BJ (cell line): ENCODE measurements around the gene ERVFRD-1. TPM values are rescaled to one million over a fixed set of nuclear protein-coding genes. Genes with fewer than 3 reads are reported as not detected.

Experiments used
- CTCF ChIA-PET: fragments of 350-600 bp; formaldehyde crosslinking; extraction: SDS; loops from one replicate; lab custom pipeline; 2021; ENCODE audit warnings: antibody characterized with exemption, inconsistent platforms; lab: Yijun Ruan, JAX
- POLR2A ChIA-PET: fragments of 300-600 bp; sonication (Branson Sonifier 250); formaldehyde crosslinking; extraction: SDS; loops from one replicate; lab custom pipeline; 2021; ENCODE audit warnings: antibody characterized with exemption; lab: Charles Lee
- DNase-seq: peaks from one replicate; pipeline ENCODE4 v3.0.0-alpha.2; 2011; ENCODE audit warnings: low read depth
- H3K27me3 ChIP-seq: 2 replicates; pipeline ENCODE4 v1.6.0; 2011; ENCODE audit warnings: low read length; ENCODE audit not compliant: control insufficient read depth, insufficient read depth
- H3K36me3 ChIP-seq: 2 replicates; pipeline ENCODE4 v1.5.1; 2011; ENCODE audit warnings: low read length; ENCODE audit not compliant: control insufficient read depth, insufficient read depth
- H3K4me3 ChIP-seq: 2 replicates; pipeline ENCODE4 v1.5.1; 2011; ENCODE audit warnings: low read depth, mild to moderate bottlenecking, control low read depth, low read length
- polyA plus RNA-seq: library from polyadenylated mRNA; depleted of rRNA; stranded (reverse); fragments of >200 nt; gene quantifications from 2 replicates; pipeline ENCODE4 v1.2.3, GENCODE V29; 2011
- TF ChIP-seq, protein P1 (sequence below): IDR thresholded peaks from 2 replicates; pipeline ENCODE4 v1.5.1; 2011; ENCODE audit warnings: low read depth, mild to moderate bottlenecking, control low read depth, inconsistent platforms, low read length, moderate library complexity; ENCODE audit not compliant: insufficient read depth

ERVFRD-1 gene
- polyA plus RNA-seq, 1 experiment = not detected

DNA sequence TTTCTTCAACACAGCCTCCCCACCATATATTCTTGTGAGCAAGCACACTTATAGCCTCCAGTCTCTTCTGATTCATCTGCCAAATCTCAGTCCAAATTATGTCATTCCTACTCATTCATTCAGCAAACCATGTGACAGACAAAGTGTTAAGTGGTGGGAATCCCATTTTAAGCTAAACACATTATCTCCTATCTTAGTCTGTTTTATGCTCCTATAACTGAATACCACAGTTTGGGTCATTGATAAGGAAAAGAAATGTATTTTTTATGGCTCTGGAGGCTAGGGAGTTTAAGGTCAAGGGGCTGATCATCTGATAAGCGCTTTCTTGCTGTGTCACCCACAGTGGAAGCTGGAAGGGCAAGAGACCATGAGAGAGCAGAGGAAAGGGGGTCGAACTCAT is 41.8 kb downstream of the ERVFRD-1 start:
- Histone ChIP-seq H3K27me3 (no peaks in the 10 kb centered on the region), H3K36me3 (no peaks in the 10 kb centered on the region), H3K4me3 (no peak overlapping the region)
- no peak for DNase-seq
- POLR2A ChIA-PET = no interaction called here
- TF ChIP-seq, protein P1, sequence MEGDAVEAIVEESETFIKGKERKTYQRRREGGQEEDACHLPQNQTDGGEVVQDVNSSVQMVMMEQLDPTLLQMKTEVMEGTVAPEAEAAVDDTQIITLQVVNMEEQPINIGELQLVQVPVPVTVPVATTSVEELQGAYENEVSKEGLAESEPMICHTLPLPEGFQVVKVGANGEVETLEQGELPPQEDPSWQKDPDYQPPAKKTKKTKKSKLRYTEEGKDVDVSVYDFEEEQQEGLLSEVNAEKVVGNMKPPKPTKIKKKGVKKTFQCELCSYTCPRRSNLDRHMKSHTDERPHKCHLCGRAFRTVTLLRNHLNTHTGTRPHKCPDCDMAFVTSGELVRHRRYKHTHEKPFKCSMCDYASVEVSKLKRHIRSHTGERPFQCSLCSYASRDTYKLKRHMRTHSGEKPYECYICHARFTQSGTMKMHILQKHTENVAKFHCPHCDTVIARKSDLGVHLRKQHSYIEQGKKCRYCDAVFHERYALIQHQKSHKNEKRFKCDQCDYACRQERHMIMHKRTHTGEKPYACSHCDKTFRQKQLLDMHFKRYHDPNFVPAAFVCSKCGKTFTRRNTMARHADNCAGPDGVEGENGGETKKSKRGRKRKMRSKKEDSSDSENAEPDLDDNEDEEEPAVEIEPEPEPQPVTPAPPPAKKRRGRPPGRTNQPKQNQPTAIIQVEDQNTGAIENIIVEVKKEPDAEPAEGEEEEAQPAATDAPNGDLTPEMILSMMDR = no peak
- CTCF ChIA-PET = interaction anchor here (0.7 to 8.0 kb wide), 12 partner anchors 8 to 428 kb away, joined by 3 to 159 read pairs (median 4); partner anchors contain the start of gene SMIM13

DNA sequence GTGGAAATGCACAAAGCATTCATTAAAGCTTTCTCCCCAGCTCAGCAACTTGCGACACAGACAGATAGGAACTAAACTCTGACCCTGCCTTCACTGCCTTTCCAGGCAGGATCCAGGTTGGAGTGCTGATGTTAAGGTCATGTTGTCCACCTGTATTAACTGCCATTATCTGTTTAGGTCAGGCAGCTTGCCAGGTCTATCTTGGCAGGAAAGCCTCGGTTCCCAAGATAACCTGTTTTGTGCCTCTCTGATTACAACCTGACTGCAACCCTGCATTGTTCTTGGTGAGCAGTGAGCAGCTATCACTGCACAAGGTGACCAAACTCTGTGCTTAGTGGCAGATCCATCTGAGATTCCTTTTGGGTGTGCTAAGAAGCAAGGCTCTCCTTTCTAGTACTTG is 44.2 kb downstream of the ERVFRD-1 start:
- no peak for DNase-seq
- CTCF ChIA-PET = interaction anchor here (1.4 to 6.5 kb wide), 5 partner anchors 8 to 508 kb away, joined by 4 to 41 read pairs (median 11); no protein-coding TSS in a partner anchor
- Histone ChIP-seq H3K27me3 (no peaks in the 10 kb centered on the region), H3K4me3 (no peak overlapping the region), H3K36me3 (no peaks in the 10 kb centered on the region)
- TF ChIP-seq, protein P1 = no peak
- POLR2A ChIA-PET = no interaction called here

DNA sequence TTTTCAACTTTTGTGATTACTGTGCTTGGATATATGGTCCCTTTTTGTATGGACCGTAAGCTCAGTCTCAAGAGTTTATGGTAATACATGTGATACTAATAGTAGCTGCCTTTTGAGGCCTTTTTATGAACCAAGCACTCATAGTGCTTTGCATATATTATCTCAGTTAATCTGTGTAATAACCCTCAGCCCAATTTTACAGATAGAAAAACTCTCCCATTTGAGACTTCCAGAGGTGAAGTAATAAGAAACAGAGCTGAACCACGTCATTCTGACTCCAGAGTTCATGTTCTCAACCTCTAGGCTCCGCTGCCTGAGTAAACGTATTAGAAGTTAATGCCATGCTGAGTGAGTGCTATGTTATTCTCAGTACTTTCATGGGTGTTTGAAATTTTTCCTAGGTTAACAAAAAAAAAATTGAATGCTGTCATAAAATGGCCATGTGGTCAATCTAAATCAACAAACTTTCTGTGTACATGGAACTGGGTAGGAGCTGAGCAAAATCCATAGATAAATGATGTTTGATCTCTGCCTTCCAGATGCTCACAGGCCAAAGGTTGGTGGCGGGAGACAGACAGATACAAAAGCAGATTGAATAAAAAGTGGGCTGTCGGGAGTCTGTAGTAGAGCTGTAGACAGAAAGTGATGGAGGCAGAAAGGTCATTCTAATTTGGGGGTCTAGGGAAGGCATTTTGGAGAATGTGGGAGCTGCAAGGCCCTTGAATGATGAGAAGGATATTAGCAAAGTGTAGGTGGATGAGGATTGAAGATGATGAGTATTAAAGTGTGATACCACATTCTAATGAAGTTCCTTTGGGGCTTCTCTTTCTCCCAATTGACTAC is 44.8 kb downstream of the ERVFRD-1 start:
- ChIA-PET POLR2A (no interaction called here), CTCF (interaction anchor here (1.2 to 6.5 kb wide), 6 partner anchors 8 to 509 kb away, joined by 3 to 41 read pairs (median 8); no protein-coding TSS in a partner anchor)
- TF ChIP-seq, protein P1 = no peak
- Histone ChIP-seq H3K4me3 (no peak overlapping the region), H3K27me3 (no peaks in the 10 kb centered on the region), H3K36me3 (no peaks in the 10 kb centered on the region)
- DNase-seq = no peak

DNA sequence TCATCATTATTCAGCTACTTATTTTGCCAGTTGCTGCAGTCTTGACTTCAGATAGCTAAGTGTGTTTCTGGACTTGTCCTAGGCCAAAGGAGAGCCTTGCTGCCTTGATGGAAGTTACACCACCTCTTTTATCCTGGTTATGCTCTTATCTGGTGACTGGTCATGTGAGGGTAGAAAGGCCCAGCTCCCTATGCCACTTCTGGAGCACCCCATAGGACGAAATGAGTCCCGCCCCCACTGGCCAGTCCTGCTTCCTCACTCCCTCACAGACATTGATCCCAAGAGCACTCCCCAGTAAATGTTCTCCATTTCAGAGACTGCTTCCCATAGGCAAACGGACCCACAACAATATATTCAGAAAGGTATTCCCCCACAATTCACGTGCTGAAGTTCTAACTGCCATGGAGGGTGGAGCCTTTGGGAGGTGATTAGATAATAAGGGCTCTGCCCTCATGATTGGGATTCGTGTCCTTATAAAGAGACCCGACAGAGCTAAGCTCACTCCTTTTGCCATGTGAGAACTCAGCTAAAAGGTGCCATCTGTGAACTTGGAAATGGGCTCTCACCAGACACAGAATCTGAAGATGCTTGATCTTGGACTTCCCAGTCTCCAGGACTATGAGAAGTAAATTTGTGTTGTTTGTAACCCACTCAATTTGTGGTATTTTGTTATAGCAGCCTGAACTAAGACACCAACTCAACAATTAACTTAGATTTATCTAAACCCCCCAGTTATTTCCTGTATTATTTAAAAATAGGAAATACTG is 45.9 kb downstream of the ERVFRD-1 start:
- ChIA-PET CTCF (interaction anchor here (1.0 to 6.5 kb wide), 7 partner anchors 9 to 510 kb away, joined by 3 to 41 read pairs (median 9); no protein-coding TSS in a partner anchor), POLR2A (no interaction called here)
- DNase-seq = no peak
- TF ChIP-seq, protein P1 = no peak
- no peaks in the 10 kb centered on the region for H3K36me3 ChIP-seq
- no peak overlapping the region for H3K4me3 ChIP-seq
- H3K27me3 ChIP-seq = no peaks in the 10 kb centered on the region

DNA sequence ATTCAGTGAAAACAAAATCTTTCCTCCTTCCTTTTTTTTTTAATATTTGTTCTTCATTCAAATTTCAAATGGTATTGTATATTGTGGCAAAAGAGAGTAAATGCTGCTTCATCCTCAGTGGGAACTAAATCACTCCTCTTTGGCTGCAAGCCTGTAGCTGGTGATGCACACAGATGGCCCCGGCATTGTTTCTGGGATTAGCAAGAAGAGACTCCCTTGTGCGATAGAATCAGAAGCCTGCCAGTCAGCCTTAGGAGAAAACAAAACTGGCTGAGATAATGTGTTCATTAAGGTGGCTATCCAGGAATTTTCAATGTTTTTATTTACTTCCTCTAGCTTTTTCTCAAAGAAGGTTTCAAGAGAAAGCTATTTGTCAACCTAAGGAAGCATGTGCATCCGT is 46.7 kb downstream of the ERVFRD-1 start:
- Histone ChIP-seq H3K36me3 (no peaks in the 10 kb centered on the region), H3K4me3 (no peak overlapping the region), H3K27me3 (no peaks in the 10 kb centered on the region)
- TF ChIP-seq, protein P1 = no peak
- no peak for DNase-seq
- CTCF ChIA-PET = interaction anchor here (1.0 to 6.5 kb wide), 4 partner anchors 8 to 432 kb away, joined by 3 to 41 read pairs (median 6); no protein-coding TSS in a partner anchor
- POLR2A ChIA-PET = no interaction called here
